Erythroblast (primary cell): Measurements from ENCODE around the gene DLGAP4.

Source experiments
- DNase-seq, 2 experiments: peaks; one replicate each; lab custom pipeline; 2025; lab: John Stamatoyannopoulos, UW
- GATA1 ChIP-seq: IDR thresholded peaks from 2 replicates; pipeline ENCODE4 v1.6.1; 2011; ENCODE audit warnings: low read depth, mild to moderate bottlenecking, control low read depth, low read length, moderate library complexity
- POLR2A ChIP-seq: IDR thresholded peaks from 2 replicates; pipeline ENCODE4 v1.6.1; 2011; ENCODE audit warnings: mild to moderate bottlenecking, low read length

DLGAP4 gene

DNA sequence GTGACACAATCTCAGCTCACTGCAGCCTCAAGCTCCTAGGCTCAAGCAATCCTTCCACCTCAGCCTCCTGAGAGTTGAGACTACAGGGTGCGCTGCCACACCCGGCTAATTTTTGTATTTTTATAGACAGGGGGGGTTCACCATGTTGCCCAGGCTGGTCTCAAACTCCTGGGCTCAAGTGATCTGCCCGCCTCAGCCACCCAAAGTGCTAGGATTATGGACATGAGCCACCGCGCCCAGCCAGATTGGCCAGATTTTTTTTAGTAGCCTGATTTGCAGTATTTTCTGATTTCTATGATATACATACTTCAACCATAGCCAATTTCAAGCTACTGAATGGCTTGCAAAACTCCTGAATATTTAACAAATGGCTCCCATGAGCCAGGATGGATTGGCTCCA, 21.4 kb upstream of the DLGAP4 start:
- TF ChIP-seq GATA1 = no peak
- no peak for TF ChIP-seq POLR2A
- DNase-seq = no peak

DNA sequence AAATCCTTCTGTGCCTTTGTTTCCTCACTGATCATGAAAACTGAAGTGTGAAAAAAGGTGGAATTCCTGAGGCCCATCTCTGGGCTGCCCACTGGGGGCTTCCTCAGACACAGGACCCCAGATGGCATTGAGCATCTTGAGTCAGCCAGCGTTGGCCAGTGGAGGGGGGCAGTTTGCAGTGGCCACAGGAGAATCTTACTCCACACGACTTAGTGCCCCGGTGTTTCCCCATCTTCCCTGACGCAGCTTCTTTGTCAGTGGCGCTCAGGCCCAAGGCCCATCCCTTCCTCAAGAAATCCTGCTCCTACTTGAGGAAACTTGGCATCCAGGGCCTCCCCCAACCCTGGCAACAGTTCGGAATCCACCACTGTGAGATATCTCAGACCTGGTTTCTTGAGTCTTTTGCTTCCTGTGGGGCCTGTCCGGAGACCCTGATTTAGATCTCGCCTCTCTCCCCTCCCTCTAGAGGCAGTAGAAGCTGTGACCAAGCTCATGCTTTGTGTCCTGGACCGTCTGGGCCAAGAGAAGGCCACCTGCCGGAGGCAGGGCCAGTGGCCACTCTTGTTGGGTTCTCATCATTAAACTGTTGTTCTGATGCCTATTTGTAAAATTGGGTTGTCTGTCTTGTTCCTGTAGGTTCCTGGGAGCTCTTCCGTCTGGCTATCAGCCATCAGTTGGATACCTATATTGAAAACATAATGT, 20.2 kb upstream of the DLGAP4 start:
- TF ChIP-seq GATA1 (no peak), POLR2A (no peak)
- DNase-seq = no peak

DNA sequence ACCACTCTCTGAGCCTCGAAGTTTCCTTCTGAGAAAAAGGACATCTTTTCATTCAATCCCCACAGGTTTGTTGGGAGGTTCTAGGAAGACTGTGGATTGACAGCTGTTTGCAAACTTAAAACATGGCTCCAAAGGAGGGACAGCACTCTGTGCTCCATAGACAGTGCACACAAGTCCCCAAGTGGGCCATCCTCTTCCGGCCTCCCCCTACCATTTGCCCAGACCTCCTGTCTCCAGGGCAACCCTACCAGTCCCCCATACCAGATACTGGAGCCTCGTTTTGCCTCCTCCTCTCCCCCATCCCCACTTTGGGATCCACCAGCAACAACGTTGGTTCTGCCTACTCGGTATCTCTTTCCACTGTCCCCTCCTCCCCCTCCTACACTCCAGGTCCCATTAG, 8.5 kb upstream of the DLGAP4 start:
- DNase-seq = no peak
- TF ChIP-seq GATA1 (no peak), POLR2A (no peak)

DNA sequence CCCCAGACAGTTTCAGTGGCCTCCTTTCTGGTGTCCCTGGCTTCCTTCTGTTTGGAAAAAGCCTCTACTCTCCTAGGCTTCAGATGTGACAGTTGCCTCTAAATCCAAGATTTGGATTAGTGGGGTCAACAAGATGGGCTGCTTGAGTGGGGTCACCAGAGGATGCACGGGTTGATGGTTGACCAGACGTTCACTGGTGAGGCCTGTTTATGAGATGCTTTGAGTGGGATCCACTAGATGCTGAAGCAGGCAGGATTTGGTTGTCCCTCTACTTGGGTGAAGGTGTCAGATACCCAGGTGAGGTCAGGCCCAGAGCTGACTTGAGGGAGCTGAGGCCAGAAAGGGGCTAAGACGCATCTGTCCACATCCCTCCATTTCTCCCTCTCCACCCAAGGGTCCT, 8.1 kb upstream of the DLGAP4 start:
- DNase-seq = no peak
- TF ChIP-seq POLR2A = no peak
- TF ChIP-seq GATA1 = no peak

DNA sequence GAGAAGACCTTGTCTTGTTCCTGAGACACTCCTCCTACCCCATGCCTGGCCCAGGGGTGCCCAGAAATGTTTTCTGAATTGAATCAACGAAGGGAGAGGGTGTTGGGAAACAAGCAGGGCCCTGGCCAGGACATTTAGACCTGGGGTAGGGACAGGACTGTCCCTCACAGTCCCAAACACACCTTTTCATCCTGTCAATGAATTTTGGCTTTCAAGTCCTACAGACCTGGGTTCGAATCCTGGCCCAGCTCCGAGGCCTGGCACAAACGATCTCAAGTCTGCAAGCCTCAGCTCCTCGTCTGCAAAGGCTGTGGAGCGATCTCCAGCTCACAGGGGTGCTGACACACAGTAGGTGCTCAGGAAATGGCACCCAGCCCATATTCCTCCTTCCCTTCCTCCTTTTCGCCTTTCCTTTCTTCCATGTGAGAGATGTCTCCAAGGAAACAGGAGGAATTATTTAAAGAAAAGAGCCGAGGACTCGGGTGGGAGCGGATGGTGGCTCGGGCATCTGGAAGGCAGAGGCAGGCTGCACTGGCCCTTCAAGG, 7.3 kb upstream of the DLGAP4 start:
- no peak for DNase-seq
- TF ChIP-seq GATA1 (no peak), POLR2A (no peak)

DNA sequence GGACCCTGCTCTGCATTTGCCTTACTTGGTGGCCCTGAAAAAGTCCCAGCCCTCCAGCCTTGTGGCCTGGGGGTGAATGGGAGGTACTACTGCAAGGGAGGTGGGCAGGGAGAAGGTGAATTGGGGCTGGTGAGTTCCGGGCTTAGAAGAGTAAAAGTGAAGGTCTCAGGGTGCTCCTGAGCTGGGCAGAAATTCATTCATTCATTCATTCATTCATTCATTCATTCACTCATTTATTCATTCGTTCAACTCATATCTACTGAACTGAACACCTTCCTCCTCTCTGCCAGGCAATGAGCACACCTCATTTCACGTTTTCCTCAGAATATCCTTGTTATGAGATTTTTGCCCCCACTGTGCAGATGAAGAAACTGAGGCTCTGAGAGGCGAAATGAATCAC, 6.7 kb upstream of the DLGAP4 start:
- no peak for DNase-seq
- TF ChIP-seq POLR2A (no peak), GATA1 (no peak)

DNA sequence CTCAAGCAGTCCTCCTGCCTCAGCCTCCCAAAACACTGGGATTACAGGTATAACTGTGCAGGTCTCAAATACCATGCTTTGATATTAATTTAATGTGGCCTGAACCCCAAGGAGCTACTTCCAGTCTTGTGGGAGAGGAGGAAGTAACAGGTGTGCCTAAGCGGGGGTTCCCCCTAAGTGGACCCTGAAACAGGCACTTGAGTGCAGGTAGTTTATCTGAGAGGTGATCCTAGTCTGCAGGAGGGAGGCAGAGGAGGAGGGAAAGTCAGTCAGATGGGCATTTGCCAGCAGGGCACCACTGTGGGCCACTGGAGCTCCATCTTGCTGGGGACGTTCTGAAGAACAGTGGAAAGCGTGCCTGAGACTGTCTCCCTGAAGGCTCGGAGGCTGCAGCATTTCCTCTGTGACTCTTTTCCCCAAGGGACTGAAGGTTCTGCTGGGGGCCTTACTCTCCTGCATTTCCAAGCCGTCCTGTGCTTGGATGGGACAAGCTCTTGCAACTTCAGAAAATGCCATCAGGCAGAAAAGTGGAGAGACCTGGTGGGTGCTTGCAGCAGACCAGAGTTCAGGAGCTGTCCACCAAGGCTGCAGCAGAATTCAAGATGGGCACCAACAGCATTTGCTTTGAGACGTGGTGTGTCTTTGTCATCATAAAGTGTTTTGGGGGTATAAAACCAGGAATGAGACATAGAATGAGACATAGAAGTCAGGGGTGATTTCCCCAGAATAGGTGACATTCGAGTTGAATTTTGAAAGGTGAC, 4.6 kb upstream of the DLGAP4 start:
- DNase-seq = no peak
- no peak for TF ChIP-seq POLR2A
- TF ChIP-seq GATA1 = no peak

DNA sequence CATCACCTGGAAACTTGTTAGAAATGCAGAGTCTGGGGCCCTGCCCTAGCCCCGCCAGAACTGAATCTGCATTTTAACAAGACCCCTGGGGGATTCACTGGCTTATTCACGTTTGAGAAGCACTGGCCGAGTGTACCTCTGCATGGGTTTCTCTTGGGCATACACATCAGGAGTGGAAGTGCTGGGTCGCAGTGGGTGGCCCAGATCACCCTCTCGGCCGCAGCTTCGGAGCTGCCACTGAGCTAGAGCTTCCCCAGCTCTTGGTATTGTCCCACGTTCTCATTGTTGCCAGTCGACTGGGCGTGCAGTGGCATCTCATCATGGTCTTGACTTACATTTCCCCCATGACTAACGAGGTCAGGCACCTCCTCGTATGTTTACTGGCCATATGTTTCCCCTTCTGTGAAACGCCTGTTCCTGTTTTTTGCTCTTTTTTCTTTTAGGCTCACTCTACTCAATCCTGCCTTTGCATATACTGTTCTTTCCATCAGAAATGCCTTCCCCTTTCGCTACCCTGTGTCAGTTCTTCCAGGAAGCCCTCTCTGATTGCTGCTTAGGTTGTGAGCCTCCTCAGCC, 3.0 kb upstream of the DLGAP4 start:
- TF ChIP-seq POLR2A (no peak), GATA1 (no peak)
- DNase-seq = no peak

DNA sequence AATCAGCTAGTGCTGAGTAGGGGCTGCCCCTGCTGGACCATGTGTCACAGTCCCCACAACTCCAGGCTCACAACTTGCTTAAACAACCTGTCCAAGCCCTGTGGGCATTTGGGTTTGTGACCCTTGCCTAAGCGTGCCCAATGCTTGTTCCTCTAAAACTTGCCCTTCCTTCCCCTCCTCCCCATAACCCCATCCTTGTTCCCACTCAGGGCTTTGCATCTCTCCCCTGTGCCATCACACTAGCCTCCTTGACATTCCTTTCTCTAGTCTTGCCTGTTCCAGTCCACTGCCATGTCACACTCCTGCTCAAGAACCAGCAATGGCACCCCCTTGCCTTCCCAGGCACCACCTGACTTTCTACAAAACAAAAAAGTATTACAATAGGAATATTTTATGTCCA, 2.3 kb upstream of the DLGAP4 start:
- DNase-seq = no peak
- TF ChIP-seq POLR2A = no peak
- no peak for TF ChIP-seq GATA1

DNA sequence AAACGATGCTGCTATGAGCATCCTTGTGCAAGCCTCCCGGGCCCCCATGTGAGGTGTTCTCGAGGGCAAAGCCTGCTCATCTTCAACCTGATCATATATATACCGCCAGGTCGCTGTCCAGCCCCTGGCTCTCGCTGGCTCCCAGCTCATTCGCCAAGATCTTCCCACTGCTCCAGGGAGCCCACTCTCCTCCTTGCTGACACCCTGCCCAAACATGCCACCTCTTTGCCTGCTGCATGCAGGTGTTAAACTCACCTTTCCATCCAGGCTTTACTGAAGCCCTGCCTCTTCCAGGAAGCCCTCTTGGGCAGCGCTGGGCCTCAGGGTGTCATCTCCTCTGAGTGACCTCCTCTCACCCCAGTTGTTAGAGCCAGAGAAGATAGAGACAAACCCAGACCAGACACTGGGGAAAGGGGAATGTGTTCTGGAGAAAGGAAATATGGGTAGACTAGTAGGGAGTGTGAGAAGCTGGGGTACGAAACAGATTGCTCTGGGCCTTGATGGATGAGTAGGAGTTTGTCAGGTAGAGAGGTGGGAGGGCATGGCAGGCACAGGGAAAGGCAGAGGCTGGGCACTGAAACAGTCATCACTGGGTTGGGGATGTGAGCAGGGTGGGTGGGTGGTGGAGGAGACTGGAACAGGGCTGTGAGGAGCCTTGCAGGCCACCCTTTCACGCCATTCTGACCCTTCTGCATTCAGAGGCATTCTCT, 1.2 kb upstream of the DLGAP4 start:
- TF ChIP-seq POLR2A = no peak
- no peak for TF ChIP-seq GATA1
- no peak for DNase-seq

DNA sequence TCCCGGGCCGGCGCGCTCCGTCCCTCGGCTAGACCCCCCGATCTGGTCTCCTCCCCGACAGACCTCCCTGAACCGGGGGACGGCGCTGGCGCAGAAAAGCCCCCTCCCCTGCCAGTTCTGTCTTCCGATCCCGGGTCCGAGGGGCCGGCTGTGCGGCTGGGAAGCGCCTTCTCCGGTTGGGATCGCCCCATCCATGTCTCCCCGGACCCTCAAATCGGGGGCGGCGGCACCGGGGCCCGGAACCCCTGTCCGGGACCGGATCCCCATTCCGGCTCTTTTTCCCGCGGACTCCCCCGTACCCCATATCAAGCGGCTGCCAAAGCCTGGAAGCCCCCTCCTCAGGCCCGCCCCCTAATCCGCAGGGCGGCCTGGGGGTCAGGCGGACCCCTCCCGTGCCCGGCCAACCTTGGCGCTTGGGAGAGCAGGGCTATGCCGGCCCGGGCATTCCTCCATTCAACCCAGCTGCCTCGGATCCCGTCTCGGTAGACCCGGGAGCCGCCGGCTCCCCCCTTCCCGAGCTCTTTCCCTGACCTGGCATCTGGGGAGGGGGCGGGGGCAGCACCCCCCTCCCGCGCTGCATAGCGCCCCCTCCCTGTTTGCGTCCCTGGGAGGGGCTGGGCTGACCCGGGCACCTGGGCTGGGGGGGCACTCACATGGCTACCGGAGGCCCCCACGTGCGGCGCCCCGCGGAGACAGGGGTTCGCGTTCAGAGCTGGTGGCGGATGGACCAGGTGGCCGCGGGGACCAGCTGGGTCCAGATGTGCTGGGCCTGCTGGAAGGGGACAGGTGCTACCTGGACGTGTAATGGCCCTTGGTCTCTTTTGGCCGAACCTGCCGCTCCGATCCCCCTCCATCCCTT, 643 bp downstream of the DLGAP4 start:
- no peak for DNase-seq
- TF ChIP-seq GATA1 (no peak), POLR2A (no peak)

DNA sequence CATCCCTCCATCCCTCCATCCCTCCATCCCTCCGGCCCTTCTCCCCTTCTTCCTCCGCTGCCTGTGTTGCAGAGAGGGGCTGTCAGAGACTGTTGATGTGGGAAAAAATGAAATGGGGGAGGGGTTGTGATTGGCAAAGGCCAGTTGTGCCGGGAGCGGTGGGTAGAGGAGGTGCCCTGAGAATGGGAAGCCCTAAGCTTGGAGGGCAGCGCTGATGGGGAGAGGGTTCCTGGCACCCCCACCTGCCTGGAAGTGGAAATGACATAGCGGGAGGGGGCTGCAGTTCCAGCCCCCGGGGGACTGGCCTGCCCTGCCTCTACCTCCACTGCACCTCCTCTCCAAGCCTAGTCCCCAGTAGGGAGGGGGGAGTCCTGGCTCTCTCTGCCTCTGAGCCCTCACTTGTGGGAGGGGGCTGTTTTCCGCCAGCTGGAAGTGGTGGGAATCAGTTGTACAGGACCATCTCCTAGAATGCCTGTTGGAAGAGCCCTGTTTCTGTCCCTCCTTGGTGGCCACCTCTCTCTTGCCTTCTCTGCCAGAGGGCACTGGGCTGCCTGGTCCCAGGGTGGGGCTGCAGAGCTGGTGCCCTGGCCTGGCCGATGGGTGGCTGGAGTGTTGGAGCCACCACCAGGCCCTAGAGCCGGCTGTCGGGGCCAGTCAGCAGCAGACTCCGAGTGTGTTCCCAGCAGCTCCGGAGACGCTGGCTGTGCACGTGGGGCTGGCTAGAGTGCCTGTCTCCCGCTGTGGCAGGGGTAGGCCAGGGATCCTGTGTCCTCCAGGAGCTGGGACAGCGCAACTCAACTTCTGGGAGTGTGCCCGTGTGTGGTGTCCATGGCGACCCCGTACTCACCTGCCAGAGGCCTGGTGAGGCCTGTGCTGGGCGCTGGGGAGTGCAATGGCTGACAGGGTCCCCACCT, 1.5 kb downstream of the DLGAP4 start:
- no peak for DNase-seq
- no peak for TF ChIP-seq GATA1
- TF ChIP-seq POLR2A = no peak
